Measurements from ENCODE around the gene RGN.
"Not testable (repeated sequence)": the region's sequence is repeated elsewhere in the genome, so short reads cannot be mapped to it uniquely, and the experiment has no call there.

Gene RGN

DNA sequence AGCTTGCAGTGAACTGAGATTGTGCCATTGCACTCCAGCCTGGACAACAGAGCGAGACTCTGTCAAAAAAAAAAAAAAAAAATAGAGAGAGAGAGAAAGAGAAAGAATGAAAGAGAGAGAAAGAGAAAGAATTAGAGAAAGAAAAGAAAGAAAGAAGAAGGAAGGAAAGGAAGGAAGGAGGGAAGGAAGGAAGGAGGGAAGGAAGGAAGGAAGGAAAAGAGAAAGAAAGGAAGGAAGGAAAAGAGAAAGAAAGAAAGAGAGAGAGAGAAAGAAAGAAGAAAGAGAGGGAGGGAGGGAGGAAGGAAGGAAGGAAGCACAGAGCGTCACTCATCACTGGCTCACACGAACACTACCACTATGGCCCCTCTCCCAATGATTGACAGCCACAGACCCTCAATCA is 46.2 kb downstream of the RGN start:
- not testable (repeated sequence) for DNase-seq

DNA sequence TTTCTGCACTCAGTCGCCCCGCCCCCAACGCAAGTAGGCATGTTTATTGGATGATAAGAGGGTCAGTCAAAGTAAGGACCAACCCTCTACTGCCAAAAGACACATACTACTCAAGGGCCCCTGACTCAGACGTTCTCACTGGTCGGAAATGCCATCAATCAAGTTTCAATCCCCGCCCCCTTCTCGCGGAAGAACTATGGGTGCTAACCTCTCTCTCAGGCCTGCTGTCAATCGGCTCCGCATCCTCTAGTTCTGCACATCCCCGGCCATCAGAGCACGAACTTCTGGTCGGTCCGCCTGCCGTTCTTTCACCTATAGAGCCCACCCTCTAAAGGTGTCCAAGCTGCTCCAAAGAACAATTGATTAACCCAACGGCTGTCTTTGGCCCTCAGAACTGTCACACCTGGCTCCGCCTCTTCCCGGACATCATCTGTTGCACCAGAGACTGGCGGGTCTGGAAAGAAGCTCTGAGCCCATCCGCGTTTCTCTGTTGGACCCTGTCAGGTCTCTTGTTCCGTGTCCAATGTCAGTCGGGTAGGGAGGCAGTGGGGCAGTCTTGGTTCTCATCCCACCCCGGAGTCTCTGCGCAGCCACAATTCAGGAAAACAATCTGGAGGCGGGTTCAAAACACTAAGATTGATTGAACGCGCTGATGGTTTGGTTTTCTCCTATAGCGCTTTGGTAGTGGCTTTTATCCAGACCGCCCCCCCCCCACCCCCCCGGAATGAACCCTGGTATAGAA is 51.1 kb downstream of the RGN start:
- peak; percentile 91 to 99 (median 99) for DNase-seq

- DNase-seq: peak in 1 of 3 experiments; percentile 71
Measured at GRCh38 chrX:47129899-47130358, 51.7 kb downstream of the RGN start.

- DNase-seq: no peak
Measured at GRCh38 chrX:47133493-47133892, 55.2 kb downstream of the RGN start.

DNA sequence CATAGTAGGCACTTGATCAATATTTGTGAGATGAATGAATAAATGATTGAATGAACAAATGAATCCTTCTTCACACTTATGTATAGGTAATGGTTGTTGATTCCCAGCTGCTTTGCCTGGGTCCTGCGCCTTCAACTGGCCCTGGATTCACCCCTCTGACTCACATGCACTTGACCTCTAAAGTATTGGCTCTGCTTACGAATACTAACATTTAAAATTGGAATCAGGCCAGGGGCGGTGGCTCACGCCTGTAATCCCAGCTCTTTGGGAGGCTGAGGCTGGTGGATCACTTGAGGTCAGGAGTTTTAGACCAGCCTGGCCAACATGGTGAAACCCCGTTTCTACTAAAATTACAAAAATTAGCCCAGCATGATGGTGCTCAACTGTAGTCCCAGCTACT is 57.4 kb downstream of the RGN start:
- not testable (repeated sequence) for DNase-seq

DNA sequence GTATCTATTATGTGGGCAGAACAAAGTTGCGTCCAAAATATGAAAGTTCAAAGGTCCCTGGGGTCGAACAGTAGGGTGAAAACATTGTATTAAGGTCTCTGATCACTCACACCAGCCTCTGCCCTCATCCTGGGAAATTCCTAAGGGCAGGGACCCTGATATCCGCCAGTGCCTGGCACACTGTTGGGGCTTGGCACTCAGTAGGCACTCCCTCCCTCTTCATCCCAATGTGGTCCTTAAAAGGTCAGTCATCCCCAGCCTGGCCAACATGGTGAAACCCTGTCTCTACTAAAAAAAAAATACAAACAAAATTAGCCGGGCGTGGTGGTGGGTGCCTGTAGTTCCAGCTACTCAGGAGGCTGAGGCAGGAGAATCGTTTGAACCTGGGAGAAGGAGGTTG is 59.9 kb downstream of the RGN start:
- DNase-seq: no peak

All from NCI-H1417 (cell line).